Loucy (cell line): Measurements from ENCODE around the gene FKBP15.

ENCODE experiments used
- CTCF ChIP-seq: fragments of 200-600 bp; sonication (generic); conservative IDR thresholded peaks from 2 replicates; pipeline ENCODE4 v1.5.1; 2014; ENCODE audit warnings: mild to moderate bottlenecking, antibody characterized with exemption, low read length
- EZH2phosphoT487 ChIP-seq: fragments of 200-600 bp; IDR thresholded peaks from 2 replicates; pipeline ENCODE4 v1.6.1; 2018; ENCODE audit warnings: antibody characterized with exemption, mild to moderate bottlenecking, moderate library complexity, borderline replicate concordance

GRCh38 chr9:113138760-113139159 lies 82.3 kb downstream of the FKBP15 start:
- TF ChIP-seq CTCF (no peak), EZH2phosphoT487 (no peak)
